Measurements from ENCODE around the gene PM20D1.

Gene PM20D1

GRCh38 chr1:205804605-205805004 is 45.3 kb downstream of the PM20D1 start:
- no peak for DNase-seq

- DNase-seq = no peak
Measured at GRCh38 chr1:205803986-205804385, 45.9 kb downstream of the PM20D1 start.

- no peak for DNase-seq
Measured at GRCh38 chr1:205802060-205802459, 47.9 kb downstream of the PM20D1 start.

GRCh38 chr1:205800981-205801703 is 48.8 kb downstream of the PM20D1 start:
- no peak for DNase-seq

GRCh38 chr1:205800427-205800826 is 49.5 kb downstream of the PM20D1 start:
- peak in 1 of 56 donors; percentile 16 for DNase-seq

- no peak for DNase-seq
Measured at GRCh38 chr1:205798577-205798976, 51.4 kb downstream of the PM20D1 start.

- DNase-seq = no peak
Measured at GRCh38 chr1:205797168-205797567, 52.8 kb downstream of the PM20D1 start.

GRCh38 chr1:205794011-205794730 is 55.8 kb downstream of the PM20D1 start:
- DNase-seq = no peak

- no peak for DNase-seq
Measured at GRCh38 chr1:205792961-205793673, 56.8 kb downstream of the PM20D1 start.

GRCh38 chr1:205792481-205792881 is 57.5 kb downstream of the PM20D1 start:
- DNase-seq = no peak

- peak in 49 of 56 donors; percentile 9 to 85 (median 54) for DNase-seq
Measured at GRCh38 chr1:205791568-205792180, 58.3 kb downstream of the PM20D1 start.

- DNase-seq = no peak
Measured at GRCh38 chr1:205787287-205787916, 62.5 kb downstream of the PM20D1 start.

- DNase-seq = no peak
Measured at GRCh38 chr1:205786601-205787000, 63.3 kb downstream of the PM20D1 start.

GRCh38 chr1:205785446-205785845 is 64.5 kb downstream of the PM20D1 start:
- no peak for DNase-seq

GRCh38 chr1:205783904-205784303 is 66.0 kb downstream of the PM20D1 start:
- DNase-seq = peak in 1 of 56 donors; percentile 14

- DNase-seq = no peak
Measured at GRCh38 chr1:205783433-205783795, 66.5 kb downstream of the PM20D1 start.

GRCh38 chr1:205782627-205783432 is 67.1 kb downstream of the PM20D1 start:
- no peak for DNase-seq

GRCh38 chr1:205780335-205780734 is 69.6 kb downstream of the PM20D1 start:
- no peak for DNase-seq

Data from nucleus accumbens (tissue), 56 donors.